Prostate gland (tissue), 2 donors: ENCODE results near the gene RPS6KC1.

Experiments
- CTCF ChIP-seq, 4 experiments: fragments of 200-600 bp in 2 of 4; fragments of 450-650 bp in 2 of 4; sonication (generic) in 2 of 4; IDR thresholded peaks; 1 replicate in 3 of 4; 2 replicates in 1 of 4; pipeline ENCODE4 v1.5.1; 2016 to 2019; ENCODE audit warnings: antibody characterized with exemption in 4 of 4, mild to moderate bottlenecking in 2 of 4, moderate library complexity in 2 of 4
- POLR2A ChIP-seq: fragments of 450-650 bp; IDR thresholded peaks from one replicate; pipeline ENCODE4 v1.6.1; 2016; ENCODE audit warnings: antibody characterized with exemption, mild to moderate bottlenecking

GRCh38 chr1:213017447-213018273, 33.4 kb upstream of the RPS6KC1 start:
- TF ChIP-seq POLR2A (no peak), CTCF (IDR thresholded peaks at IDR 0.05) (no peak)
